ENCODE data around the gene WIPF1. TPM values are rescaled to one million over a fixed set of nuclear protein-coding genes. Genes with fewer than 3 reads are reported as not detected.

The WIPF1 gene
- total RNA-seq, 1 experiment from 2014 or later = 5.4 TPM

- DNase-seq (ENCODE audit: low read depth) = no peak
Observed at GRCh38 chr2:174544156-174544555, 53.4 kb downstream of the WIPF1 start.

- DNase-seq (ENCODE audit: low read depth) = no peak
Observed at GRCh38 chr2:174540893-174541292, 56.7 kb downstream of the WIPF1 start.

- DNase-seq (ENCODE audit: low read depth) = no peak
Observed at GRCh38 chr2:174535757-174536703, 61.6 kb downstream of the WIPF1 start.

- no peak for DNase-seq (ENCODE audit: low read depth)
Observed at GRCh38 chr2:174535083-174535482, 62.5 kb downstream of the WIPF1 start.

GRCh38 chr2:174529916-174530315 lies 67.7 kb downstream of the WIPF1 start:
- no peak for DNase-seq (ENCODE audit: low read depth)

- no peak for DNase-seq (ENCODE audit: low read depth)
Observed at GRCh38 chr2:174527959-174528358, 69.6 kb downstream of the WIPF1 start.

- DNase-seq (ENCODE audit: low read depth) = no peak
Observed at GRCh38 chr2:174527101-174527721, 70.4 kb downstream of the WIPF1 start.

- no peak for DNase-seq (ENCODE audit: low read depth)
Observed at GRCh38 chr2:174524527-174524926, 73.1 kb downstream of the WIPF1 start.

GRCh38 chr2:174522553-174522952 lies 75.1 kb downstream of the WIPF1 start:
- no peak for DNase-seq (ENCODE audit: low read depth)

- no peak for DNase-seq (ENCODE audit: low read depth)
Observed at GRCh38 chr2:174518395-174518794, 79.2 kb downstream of the WIPF1 start.

GRCh38 chr2:174516501-174517378 lies 80.9 kb downstream of the WIPF1 start:
- no peak for DNase-seq (ENCODE audit: low read depth)

GRCh38 chr2:174512345-174512744 lies 85.3 kb downstream of the WIPF1 start:
- no peak for DNase-seq (ENCODE audit: low read depth)

GRCh38 chr2:174511580-174512260 lies 85.9 kb downstream of the WIPF1 start:
- DNase-seq (ENCODE audit: low read depth) = no peak

- DNase-seq (ENCODE audit: low read depth) = no peak
Observed at GRCh38 chr2:174510583-174511189, 86.9 kb downstream of the WIPF1 start.

Other genes starting within 250 kb of the WIPF1 start
- 20.3 and 22.6 TPM in 2 replicates for gene SCRN3, start 202.1 kb downstream of the WIPF1 start, total RNA-seq (2014; rRNA removed; shearing (Covaris generic))
- 0.46 and 0.68 TPM in 2 replicates for gene GPR155, start 110.8 kb downstream of the WIPF1 start, total RNA-seq (2014; rRNA removed; shearing (Covaris generic))
- gene CHRNA1, start 166.7 kb upstream of the WIPF1 start, total RNA-seq (2014; rRNA removed; shearing (Covaris generic)) = not detected in 2 replicates